Ammon's horn (tissue), 1 donor: Measurements from ENCODE around the gene MESP1.
A peak's percentile ranks its signal among the peaks of the same experiment; 100 is the strongest.

Source experiments
- DNase-seq: peaks from one replicate; pipeline ENCODE4 v3.0.0-alpha.2; 2016; ENCODE audit warnings: low spot score

MESP1 gene

DNA sequence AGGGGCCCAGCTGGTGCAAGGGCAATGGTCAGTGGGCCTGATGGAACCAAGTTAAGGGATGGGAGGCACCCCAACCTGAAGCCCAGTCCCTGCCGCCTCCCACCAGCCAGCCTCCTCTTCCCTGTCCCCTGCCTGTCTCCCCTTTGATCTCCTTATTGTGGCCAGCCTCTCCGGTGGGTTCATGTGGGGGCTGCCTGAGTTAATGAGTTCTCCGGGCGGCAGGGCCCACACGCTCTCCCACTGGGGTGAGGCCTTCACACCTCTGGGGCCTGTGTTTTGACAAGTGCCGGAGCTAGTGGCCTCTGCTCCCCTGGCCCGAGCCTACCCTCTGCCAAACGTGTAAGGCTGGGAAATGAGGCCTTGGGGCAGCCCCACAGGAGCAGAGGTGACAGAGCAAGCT is 7.2 kb upstream of the MESP1 start:
- DNase-seq, result no peak

DNA sequence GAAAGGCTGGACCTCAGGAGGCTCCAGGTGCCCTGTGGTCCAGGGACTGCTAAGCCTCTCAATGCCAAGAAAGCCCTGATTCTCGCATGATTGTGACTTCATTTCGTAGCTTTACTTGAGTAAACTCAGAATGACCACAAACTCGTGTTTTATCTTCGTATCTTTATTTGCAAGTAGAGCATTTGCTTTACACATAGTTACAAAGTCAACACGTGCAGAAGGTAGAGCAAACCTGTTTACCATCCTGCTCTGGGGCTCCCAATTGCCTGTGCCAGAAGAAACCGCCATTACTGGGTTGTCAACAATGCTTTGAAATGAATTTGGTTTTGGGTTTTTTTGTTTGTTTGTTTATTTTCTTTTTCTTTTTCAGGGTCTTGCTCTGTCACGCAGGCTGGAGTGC is 5.8 kb upstream of the MESP1 start:
- DNase-seq, result no peak

DNA sequence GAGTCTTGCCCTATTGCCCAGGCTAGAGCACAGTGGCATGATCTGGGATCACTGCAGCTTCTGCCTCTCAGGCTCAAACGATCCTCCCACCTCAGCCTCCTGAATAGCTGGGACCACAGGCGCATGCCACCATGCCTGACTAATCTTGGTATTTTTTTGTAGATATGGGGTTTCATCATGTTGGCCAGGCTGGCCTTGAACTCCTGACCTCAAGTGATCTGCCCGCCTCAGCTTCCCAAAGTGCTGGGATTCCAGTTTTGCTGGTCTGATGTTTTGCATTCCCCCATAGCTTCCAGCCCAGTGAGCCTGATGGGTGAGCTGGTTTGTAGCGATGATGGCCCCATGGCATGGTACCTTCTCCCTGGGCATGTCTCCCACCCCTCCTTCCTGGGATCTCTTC is 4.7 kb upstream of the MESP1 start:
- DNase-seq, result no peak

DNA sequence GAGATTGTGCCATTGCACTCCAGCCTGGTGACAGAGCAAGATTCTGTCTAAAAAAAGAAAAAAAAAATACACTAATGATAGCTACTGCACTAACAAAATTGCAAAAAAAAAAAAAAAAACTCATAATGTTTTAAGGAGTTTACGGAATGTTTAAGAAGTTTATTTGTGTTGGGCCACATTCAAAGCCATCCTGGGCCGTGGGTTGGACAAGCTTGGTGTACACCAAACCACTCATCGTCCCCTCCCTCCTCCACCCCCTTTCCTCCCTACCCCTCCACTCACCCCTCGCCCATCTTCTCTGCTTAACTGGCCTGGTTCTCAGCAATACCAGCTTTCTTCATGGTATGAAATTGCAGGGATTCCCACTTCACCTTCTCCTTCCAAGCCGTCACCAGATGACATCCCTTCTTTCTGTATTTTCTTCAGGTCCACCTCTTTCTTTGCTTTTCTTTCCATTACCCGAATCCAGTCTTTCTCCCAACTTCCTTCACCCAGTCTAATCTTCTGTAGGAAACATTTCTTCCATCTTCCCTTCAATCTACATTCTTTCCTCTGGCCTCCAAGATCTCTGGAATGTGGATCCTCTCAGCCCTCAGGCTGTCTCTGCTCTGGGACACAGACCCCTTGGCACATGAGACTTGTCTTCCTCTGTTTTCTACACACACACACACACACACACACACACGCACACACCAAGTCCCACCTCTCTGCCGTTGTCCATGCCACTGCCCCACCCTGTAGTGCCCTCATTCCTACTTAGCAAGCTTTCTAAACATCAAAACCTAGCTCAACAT is 3.5 kb upstream of the MESP1 start:
- no peak for DNase-seq

DNA sequence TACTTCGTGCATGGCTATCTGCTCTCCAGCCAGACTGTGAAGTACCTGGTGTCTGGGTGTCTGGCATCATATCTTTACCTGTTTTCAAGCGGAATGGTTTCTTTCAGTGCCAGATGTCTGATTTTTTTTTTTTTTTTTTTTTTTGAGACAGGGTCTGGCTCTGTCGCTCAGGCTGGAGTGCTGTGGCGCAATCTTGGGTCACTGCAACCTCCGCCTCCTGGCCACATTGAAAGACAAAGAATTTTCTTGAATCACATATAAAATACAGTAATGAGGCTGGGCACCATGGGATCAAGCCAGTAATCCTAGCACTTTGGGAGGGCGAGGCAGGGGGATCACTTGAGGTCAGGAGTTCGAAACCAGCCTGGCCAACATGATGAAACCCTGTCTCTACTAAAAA is 2.8 kb upstream of the MESP1 start:
- no peak for DNase-seq

DNA sequence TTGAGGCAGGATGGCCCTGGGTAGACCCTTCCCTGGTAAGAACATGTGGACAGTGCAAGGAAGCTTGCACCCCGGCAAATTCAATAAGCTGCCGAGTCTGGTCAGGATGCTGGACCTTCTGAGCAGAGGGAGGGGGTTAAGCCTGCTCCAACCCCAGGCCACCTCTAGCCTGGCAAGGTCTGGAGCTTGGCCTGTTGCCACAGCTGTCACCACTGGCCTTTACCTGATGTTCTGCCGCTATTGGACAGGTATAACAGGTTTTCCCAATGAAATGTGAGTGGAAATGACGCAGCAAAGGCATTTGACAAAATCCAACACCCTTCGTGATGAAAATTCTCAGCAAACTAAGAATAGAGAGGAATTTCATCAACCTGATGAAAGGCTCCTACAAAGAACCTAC is 699 bp upstream of the MESP1 start:
- no peak for DNase-seq

DNA sequence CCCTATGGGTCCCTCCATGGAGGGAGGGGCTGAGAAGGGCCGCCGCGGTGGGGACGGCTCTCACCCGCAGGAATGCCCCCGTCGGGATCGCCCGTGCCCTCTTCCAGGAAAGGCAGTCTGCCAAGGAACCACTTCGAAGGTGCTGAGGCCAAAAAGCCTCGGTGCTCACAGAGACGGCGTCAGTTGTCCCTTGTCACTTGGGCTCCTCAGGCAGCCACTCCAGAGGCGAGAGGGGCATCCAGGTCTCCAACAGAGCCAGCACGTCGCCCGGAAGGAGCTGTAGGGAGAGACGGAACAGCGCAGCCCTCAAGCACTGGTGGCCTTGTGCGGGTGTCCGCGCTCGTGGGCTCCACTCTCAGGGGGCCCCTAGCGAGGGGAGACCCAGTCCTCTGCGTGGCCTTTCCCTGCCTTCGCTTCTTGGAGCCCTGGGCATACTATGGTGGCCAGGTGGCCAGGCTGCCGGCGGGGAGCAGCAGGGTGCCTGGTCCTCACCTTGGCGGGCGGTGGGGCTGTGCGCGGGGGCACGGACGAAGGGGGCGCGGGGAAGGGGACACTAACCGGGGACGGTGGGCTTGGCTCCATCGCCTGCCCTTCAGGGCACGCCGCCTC is 994 bp downstream of the MESP1 start:
- no peak for DNase-seq

DNA sequence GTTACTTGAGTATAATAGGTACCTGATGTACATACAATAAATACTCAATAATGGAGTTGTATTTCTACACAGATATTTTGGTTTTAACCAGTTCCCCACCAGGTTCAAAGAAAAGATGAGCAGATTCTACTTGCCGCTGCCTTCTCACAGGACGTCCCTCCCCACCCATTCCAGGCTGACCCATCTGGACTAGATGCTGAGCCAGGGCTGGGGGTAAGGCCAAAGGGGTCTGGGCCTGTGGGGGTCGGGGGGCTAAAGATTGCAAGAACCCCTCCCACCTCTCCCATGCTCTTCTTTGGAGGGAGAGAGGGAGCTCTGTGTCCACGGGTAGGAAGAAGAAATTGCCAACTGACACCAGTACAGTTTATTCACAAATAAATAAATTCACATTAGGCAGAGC is 1.5 kb downstream of the MESP1 start:
- no peak for DNase-seq

DNA sequence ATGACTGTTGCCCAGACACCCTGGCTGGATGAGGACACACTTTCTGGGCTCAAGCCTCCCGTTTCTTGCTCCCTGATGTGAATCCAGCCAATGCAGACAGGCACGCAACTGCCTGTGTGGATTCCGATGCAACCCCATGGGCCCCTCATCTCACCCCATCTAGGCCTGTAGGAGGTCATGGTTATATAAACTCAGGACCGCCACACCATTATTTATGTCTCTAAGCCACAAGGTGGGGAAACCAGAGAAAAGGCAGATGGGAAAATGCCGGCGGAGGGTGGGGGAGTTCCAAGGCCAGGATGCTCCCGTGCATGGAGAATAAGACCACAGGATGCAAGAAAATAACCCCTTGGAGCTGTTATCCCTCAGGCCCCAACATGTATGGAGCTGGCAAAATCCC is 2.0 kb downstream of the MESP1 start:
- DNase-seq, result no peak

DNA sequence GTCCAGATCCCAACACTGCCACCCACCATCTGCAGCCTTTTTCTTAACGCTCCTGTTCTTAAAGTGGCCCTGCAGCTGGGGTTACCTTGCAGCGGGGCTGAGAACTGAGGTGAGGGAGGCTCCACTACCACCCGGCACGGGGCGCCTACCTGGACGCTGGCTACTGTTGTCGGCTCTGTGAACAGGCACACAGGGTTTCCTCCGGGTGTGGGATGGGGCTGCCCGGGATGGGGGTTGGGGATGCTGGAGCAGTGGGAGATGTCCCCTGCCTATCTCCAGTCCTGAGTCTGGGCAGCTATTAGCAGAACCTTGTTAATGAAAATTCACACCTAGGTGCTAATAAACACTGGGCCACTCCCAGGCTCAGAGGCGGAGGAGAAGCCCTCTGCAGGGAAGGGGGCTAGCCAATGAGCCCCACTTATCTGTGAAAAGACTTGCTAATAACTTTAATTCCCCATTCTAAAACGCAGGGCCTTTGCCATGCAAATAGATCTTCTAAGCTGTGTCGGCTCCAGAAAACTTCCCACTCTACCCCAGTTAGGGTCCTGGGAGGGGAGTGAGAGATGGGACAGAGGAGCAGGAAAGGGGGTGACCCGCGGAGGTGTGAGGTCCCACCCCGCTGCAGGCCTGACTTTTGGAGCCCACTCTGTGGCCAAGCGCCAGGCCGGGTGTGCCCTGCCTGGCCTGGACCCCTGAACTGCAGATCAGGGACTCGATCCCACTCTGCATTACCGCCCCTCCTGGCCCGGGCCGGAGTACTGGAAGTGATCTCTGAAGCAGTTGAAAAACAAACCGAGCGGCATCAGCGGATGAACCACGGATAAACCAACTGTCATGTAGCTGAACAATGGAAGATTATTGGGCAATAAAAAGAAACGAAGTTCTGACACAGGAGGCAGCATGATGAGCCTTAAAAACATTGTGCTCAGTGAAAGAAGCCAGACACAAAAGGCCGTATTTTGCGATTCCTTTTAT is 3.1 kb downstream of the MESP1 start:
- DNase-seq, result no peak

DNA sequence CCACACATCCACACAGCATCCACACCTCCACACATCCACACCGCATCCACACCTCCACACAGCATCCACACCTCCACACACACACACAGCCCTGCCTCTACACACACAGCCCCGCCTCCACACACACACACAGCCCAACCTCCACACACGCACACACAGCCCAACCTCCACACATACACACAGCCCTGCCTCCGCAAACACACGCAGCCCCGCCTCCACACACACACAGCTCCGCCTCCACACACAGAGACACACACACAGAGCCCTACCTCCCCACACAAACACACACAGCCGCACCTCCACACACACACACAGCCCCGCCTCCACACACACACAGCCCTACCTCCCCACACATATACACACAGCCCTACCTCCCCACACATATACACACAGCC is 4.7 kb downstream of the MESP1 start:
- DNase-seq, result no peak

DNA sequence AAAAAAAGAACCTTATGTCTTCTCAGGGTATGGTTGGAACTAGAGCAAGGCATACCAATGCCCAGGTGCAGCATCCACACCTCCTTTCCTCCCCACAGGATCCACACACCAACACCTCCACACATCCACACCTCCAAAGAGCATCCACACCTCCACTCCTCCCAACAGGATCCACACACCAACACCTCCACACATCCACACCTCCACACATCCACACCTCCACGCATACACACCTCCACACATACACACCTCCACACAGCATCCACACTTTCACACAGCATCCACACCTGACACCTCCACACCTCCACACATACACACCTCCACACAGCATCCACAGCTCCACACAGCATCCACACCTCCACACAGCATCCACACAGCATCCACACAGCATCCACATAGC is 5.3 kb downstream of the MESP1 start:
- no peak for DNase-seq

DNA sequence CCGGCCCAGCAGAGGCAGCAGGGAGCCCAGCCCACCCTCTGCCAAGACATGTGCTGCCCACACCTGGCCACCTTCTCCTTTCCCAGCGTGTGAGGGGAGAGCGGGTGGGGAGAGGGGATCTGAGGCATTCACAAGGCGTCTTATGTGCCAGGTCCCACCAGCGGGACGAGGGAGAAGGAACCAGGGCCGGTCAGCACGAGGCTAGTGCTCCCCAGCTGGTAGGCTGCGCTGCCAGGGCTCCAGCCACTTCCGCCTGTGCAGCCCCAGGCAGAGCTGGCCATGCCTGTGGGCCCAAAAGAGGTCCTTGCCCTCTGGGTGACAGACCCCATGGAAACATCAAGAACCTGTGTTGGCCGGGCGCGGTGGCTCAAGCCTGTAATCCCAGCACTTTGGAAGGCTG is 5.9 kb downstream of the MESP1 start:
- no peak for DNase-seq

DNA sequence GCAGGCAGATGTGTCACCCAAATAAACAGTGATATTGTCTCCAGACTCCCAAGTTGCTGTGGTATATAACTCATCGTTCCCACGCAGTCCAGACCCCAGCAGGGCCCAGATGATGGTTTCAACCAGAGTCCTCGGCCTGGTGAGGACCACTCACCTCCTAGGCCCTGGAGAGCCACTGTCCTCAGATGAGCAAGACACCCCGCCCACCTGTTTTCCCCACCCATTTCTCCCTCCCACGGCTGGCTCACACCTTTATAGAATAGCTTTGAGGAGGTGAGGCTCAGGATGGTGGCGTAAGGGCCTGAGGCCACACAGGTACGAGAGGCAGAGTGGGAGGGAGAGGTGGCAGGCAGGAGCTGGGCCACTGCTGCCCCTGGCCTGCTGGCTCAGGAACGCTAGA is 7.5 kb downstream of the MESP1 start:
- no peak for DNase-seq

DNA sequence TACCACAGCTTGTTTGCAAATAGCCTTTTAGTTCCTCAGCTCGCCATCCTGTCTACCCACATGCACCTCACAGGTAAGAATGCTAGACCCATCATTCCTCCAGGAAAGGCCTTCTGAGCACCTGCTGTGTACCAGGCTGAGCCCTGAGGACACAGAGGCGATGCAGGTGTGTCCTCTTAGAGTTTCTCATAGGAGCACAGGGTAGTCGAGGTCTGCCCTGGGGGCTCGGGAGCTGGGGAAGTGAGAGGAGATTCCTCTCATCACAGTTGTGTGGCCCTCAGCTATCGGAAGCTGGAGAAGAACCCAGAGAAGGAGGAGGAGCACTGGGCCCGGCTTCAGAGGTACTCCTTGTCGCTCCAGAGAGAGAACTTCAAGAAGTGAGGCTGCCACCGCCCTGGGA is 8.0 kb downstream of the MESP1 start:
- DNase-seq, result no peak

DNA sequence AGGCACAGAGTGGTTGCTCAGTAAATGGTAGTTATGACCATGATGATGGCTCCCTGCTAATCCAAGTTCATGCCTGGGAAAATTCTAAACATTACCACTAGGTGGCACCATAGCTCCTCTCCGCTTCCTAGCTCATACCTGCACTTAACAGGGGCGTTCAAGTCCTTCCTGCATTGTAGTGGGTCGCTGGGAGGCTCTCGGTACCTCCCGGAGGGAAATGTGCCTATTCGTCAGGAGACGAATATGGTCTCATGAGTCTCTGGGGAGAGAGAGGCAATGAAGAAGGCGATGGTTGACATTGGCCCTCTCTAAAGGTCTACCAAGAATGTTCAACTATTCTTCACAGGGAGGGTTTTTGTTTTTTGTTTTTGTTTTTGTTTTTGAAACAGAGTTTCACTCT is 10.9 kb downstream of the MESP1 start:
- peak; percentile 81 for DNase-seq

DNA sequence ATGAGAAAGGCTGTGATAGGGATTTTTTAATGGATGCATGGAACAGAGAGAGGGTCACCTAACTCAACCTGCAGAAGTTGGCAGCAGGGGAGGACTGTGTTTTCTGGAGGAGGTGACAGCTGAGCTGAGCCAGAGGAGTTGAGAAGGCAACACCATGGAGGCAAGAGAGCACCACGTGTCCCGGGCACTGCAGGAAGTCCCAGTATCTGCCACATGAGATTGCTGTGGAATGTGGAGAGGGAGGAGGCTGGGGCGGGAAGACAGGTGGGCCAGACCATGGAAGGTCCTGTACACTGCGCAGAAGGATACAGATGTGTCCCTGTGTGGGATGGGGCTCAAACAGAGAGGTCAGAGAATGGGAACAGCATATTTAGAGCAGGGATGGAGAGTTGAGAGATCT is 15.3 kb downstream of the MESP1 start:
- no peak for DNase-seq

DNA sequence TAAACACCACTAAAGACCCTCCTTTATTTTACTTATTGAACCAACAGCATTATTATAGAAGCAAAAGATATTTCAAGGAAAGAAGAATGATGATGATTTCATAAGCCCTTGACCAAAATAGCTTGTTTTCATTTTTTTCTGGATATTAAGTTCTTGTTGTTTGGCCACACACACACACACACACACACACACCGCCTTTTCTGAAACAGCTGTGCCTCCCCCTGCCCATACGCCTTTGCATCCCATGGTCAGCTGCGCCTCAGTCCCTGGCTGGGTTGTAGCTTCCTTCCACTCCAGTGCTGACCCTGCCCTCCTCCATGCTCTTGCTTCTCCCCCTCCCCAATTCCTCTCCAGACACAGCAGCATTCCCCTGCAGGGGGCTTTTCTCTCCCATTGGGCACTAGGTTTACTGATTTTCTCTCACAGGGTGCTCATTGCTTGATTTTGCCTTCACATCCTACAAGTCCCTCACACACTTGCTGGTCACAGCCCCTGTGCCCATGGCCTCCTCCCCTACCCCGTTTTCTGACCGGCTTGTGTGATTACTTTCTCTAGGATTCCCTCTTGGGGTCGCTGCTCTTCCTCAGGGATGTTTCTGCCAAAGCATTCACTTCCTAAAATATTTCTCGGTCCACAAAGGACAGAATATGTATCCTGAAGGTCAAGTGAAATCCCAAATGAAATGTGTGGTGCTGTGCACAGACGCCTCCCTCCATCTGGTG is 18.4 kb downstream of the MESP1 start:
- no peak for DNase-seq

DNA sequence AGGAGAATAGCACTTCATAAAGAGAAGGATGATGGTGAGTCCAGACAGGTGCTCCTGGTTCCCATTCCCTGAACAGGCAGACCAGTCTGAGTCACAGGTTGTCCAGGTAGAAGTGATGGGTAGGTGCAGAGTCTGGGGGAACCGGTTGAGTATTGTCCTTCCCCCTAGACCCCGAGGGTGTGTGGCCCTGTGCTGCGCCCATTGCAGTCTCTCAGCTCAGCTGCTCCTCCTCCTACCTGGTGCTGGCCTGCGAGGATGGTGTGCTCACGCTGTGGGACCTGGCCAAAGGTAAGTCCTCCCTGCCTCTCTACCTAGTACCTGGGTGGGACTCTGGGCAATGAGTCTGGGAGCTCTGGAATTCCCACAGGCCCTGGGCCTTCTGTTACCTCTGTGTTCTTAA is 19.8 kb downstream of the MESP1 start:
- DNase-seq, result no peak

DNA sequence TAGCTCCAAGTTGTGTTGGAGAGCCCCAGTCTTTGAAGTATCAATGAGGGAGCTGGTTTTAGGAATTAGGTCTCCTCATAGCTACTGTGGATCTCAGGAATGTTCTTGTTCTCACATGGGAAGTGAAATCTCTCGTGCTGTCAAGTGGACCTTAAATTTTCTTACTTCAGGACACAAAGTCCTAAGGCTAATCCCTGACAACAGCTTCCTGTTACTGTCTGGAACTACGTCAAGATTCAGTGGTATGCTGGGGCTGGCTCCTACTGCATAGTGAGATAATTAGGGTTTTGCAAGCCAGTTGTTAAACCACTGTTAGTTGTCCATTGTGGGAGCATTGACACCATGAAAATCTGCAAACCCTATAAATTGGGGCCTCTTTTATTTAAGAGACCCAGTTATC is 22.8 kb downstream of the MESP1 start:
- no peak for DNase-seq

DNA sequence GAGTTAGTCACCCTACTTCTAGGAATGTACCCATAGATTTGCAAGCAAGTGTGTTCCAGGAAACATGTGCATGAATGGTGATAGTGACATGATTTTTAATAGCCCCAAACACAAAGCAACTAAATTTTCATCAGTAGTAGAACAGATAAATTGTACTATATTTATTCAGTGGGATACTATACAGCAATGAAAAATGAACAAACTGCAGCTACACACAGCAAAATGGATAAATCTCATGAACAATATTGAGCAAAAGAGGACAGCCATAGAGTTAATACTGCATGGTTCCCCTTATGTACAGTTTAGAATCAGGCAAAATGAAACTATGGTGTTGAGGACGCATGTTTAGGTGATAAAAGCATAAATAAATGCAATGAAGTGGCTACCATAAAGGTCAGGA is 26.0 kb downstream of the MESP1 start:
- DNase-seq, result no peak

DNA sequence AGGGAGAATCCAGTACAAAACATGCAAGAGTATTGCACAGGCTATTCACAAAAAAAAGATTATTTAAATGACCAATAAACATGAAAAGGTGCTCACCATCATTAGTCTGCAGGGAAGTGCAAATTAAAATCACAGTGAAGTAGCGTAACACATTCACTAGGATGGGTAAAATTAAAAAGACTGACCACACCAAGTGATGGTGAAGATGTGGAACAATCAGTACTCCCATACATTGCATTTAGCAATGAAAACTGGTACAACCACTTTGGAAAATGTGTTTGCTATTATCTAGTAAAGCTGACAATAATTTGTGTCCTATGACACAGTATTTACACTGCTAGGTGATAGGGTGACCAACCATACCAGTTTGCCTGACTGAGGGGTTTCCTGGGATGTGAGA is 26.4 kb downstream of the MESP1 start:
- DNase-seq, result no peak
